ENCODE results near the gene DERA. TPM values are rescaled to one million over a fixed set of nuclear protein-coding genes. Genes with fewer than 3 reads are reported as not detected.

DERA gene
- total and polyA plus RNA-seq, 2 of the 8 experiments (the other 6 are each of a cell fraction or from before 2014, with no cell fraction given) = 13.1 to 17.1 TPM

- FAIRE-seq (no peak), DNase-seq (ENCODE audit: low read depth in 1 of 2, low spot score in 2 of 2) (no peak)
- Histone ChIP-seq H2BK20ac (ENCODE audit: low read length) (no peak overlapping the region), H3K18ac (ENCODE audit: extremely low read depth, low read length) (no peak overlapping the region), H4K91ac (replicated peaks; ENCODE audit: insufficient read length, low read length) (no peak overlapping the region), H3K9ac (replicated peaks in 1 of 4; ENCODE audit: extremely low read depth in 1 of 4, low read depth in 3 of 4, low read length in 3 of 4) (no peak overlapping the region), H3K79me2 (ENCODE audit: control insufficient read depth in 1 of 2, insufficient read depth in 2 of 2, low read length in 2 of 2) (no peaks in the 10 kb centered on the region), H3K56ac (replicated peaks; ENCODE audit: insufficient read length, low read depth, low read length) (no peak overlapping the region), H4K20me1 (replicated peaks in 1 of 2; ENCODE audit: control insufficient read depth in 1 of 2, insufficient read depth in 2 of 2, low read length in 2 of 2) (no peaks in the 10 kb centered on the region), H3K9me3 (ENCODE audit: insufficient read depth in 2 of 2, low read depth in 1 of 2, low read length in 1 of 2) (no peaks in the 10 kb centered on the region), H3K4me1 (replicated peaks in 1 of 4; ENCODE audit: control insufficient read depth in 3 of 4, insufficient read depth in 4 of 4, low read length in 3 of 4) (no peaks in the 10 kb centered on the region), H3K27me3 (replicated peaks in 1 of 4; ENCODE audit: control insufficient read depth in 3 of 4, extremely low read depth in 1 of 4, insufficient read depth in 3 of 4, low read length in 3 of 4) (no peaks in the 10 kb centered on the region), H2AK5ac (ENCODE audit: low read depth, low read length) (no peak overlapping the region), H2BK120ac (replicated peaks; ENCODE audit: low read depth, low read length) (no peak overlapping the region), H3K14ac (ENCODE audit: insufficient read length) (no peak overlapping the region), H2AFZ (ENCODE audit: low read length) (no peak overlapping the region), H3K4me2 (ENCODE audit: insufficient read depth in 1 of 2, low read depth in 2 of 2, low read length in 2 of 2) (no peak overlapping the region), H3K79me1 (ENCODE audit: low read depth, low read length) (no peaks in the 10 kb centered on the region), H3K4ac (replicated peaks; ENCODE audit: insufficient read length, low read depth, low read length) (no peak overlapping the region), H3K23ac (ENCODE audit: insufficient read length) (no peak overlapping the region), H3K36me3 (ENCODE audit: control insufficient read depth in 2 of 4, insufficient read depth in 4 of 4, low read length in 3 of 4) (no peaks in the 10 kb centered on the region; a peak in 1 of 8 replicates), H2BK5ac (ENCODE audit: low read depth, low read length) (no peak overlapping the region), H4K8ac (ENCODE audit: extremely low read depth, insufficient read depth, low read length) (no peak overlapping the region), H3K4me3 (ENCODE audit: extremely low read depth in 1 of 4, insufficient read depth in 2 of 4, low read depth in 3 of 4, low read length in 4 of 4) (no peak overlapping the region), H3K23me2 (ENCODE audit: low read depth, low read length) (no peaks in the 10 kb centered on the region), H3K27ac (ENCODE audit: low read depth, low read length) (no peak overlapping the region), H2BK15ac (ENCODE audit: low read length) (no peak overlapping the region), H2BK12ac (ENCODE audit: low read depth, low read length) (no peak overlapping the region), H4K5ac (ENCODE audit: insufficient read length, low read depth, low read length) (no peak overlapping the region)
- ChIA-PET POLR2A (ENCODE audit: partially characterized antibody) (no interaction called here), CTCF (ENCODE audit: partially characterized antibody) (interaction anchor here (0.6 kb wide), 1 partner anchor 385 kb away, joined by 3 read pairs; no protein-coding TSS in a partner anchor)
- 86% methylated on average over 4 of the region's 4 CpGs; no CpG with 5 or more reads in 1 of the 2 experiments for WGBS, 2 experiments (ENCODE audit: extremely low coverage in 1 of 2, insufficient coverage in 1 of 2, insufficient read length in 1 of 2, insufficient replicate concordance in 2 of 2, low coverage in 1 of 2, low lambda C conversion rate in 2 of 2, missing lambda C conversion rate in 1 of 2)
- no peak for TF ChIP-seq RNF2 (IDR thresholded peaks at IDR 0.05; ENCODE audit: borderline replicate concordance, low read depth, low read length, missing control alignments, poor library complexity, severe bottlenecking)
- TF ChIP-seq HDAC6 (IDR thresholded peaks at IDR 0.05; ENCODE audit: low read depth, low read length) = no peak
- TF ChIP-seq TBP (IDR thresholded peaks at IDR 0.05; ENCODE audit: low read depth, low read length) = no peak
- TF ChIP-seq POLR2A (IDR thresholded peaks at IDR 0.05; ENCODE audit: control extremely low read depth in 1 of 2, low read depth in 2 of 2, low read length in 2 of 2) = no peak
- TF ChIP-seq JUND (IDR thresholded peaks at IDR 0.05; ENCODE audit: low read length) = no peak
- no peak for TF ChIP-seq PHF8 (conservative IDR thresholded peaks at IDR 0.05; ENCODE audit: low read depth, low read length)
- TF ChIP-seq EGR1 (IDR thresholded peaks at IDR 0.05; ENCODE audit: borderline replicate concordance, low read depth, low read length) = no peak
- TF ChIP-seq CREB1 (IDR thresholded peaks at IDR 0.05) = no peak
- no peak for TF ChIP-seq RFX5 (IDR thresholded peaks at IDR 0.05; ENCODE audit: borderline replicate concordance, low read depth, low read length)
- no peak for TF ChIP-seq CTBP2 (IDR thresholded peaks at IDR 0.05; ENCODE audit: borderline replicate concordance, insufficient read depth, insufficient read length, low read length)
These were observed 44.1 kb downstream of the DERA start for GRCh38 chr12:15955281-15955680.
